SK-N-SH (cell line): ENCODE data around the gene RGS10. TPM values are rescaled to one million over a fixed set of nuclear protein-coding genes. Genes with fewer than 3 reads are reported as not detected.

Experiments
- CTCF ChIA-PET: fragments of 300-600, 350-600 bp; formaldehyde crosslinking; extraction: SDS; loops from one replicate; lab custom pipeline; 2021; lab: Yijun Ruan, JAX
- POLR2A ChIA-PET: fragments of 350-600 bp; sonication (Branson Sonifier 250); formaldehyde crosslinking; extraction: SDS; loops from one replicate; lab custom pipeline; 2020; ENCODE audit warnings: antibody characterized with exemption, inconsistent platforms; lab: Yijun Ruan, JAX
- DNase-seq: peaks from one replicate; pipeline ENCODE4 v3.0.0; 2012
- H2AFZ ChIP-seq: fragments of 200-600 bp; sonication (generic); 2 replicates; pipeline ENCODE4 v1.8.1; 2016; ENCODE audit warnings: antibody characterized with exemption, mild to moderate bottlenecking, low read depth
- H3F3A ChIP-seq: fragments of 200-600 bp; sonication (generic); replicated peaks from 2 replicates; pipeline ENCODE3; 2016; ENCODE audit warnings: antibody characterized with exemption, mild to moderate bottlenecking; ENCODE audit not compliant: insufficient read depth
- H3K27ac ChIP-seq, 2 experiments: fragments of 200-500 bp in 1 of 2; fragments of 200-600 bp in 1 of 2; sonication (Bioruptor generic) in 1 of 2; sonication (generic), shearing (Covaris generic) in 1 of 2; 2 replicates each; pipeline versions ENCODE4 v1.5.1 to v1.6.1; 2014 to 2016; ENCODE audit warnings: low read depth in 2 of 2, inconsistent platforms in 1 of 2, low read length in 1 of 2, mild to moderate bottlenecking in 1 of 2, mixed read lengths in 1 of 2
- H3K27me3 ChIP-seq: fragments of 200-600 bp; sonication (generic), shearing (Covaris generic); 2 replicates; pipeline ENCODE4 v1.6.1; 2016; ENCODE audit warnings: mixed run types; ENCODE audit not compliant: insufficient read depth
- H3K36me3 ChIP-seq, 2 experiments: fragments of 200-500 bp in 1 of 2; fragments of 200-600 bp in 1 of 2; sonication (Bioruptor generic) in 1 of 2; sonication (generic) in 1 of 2; replicated peaks in 1 of 2; 2 replicates each; pipeline versions ENCODE3 to v1.5.1; 2014 to 2016; ENCODE audit warnings: low read length in 1 of 2, mild to moderate bottlenecking in 1 of 2; ENCODE audit not compliant: insufficient read depth in 2 of 2, control insufficient read depth in 1 of 2
- H3K4me1 ChIP-seq, 2 experiments: fragments of 200-500 bp in 1 of 2; fragments of 200-600 bp in 1 of 2; sonication (Bioruptor generic) in 1 of 2; sonication (generic), shearing (Covaris generic) in 1 of 2; 2 replicates each; pipeline versions ENCODE4 v1.5.1 to v1.6.1; 2014 to 2016; ENCODE audit warnings: low read depth in 1 of 2, low read length in 1 of 2, mixed run types in 1 of 2; ENCODE audit not compliant: insufficient read depth in 2 of 2, control insufficient read depth in 1 of 2
- H3K4me2 ChIP-seq: fragments of 200-600 bp; sonication (generic), shearing (Covaris generic); 2 replicates; pipeline ENCODE4 v1.6.1; 2017; ENCODE audit warnings: mixed run types
- H3K4me3 ChIP-seq, 2 experiments: fragments of 200-500 bp in 1 of 2; fragments of 200-600 bp in 1 of 2; sonication (Bioruptor generic) in 1 of 2; sonication (generic), shearing (Covaris generic) in 1 of 2; 2 replicates each; pipeline versions ENCODE4 v1.5.1 to v1.8.1; 2014 to 2016; ENCODE audit warnings: low read depth in 2 of 2, inconsistent platforms in 1 of 2, low read length in 1 of 2, mild to moderate bottlenecking in 1 of 2, mixed read lengths in 1 of 2, moderate library complexity in 1 of 2
- H3K79me2 ChIP-seq: fragments of 200-600 bp; sonication (generic); 2 replicates; pipeline ENCODE4 v1.8.1; 2017; ENCODE audit warnings: mild to moderate bottlenecking; ENCODE audit not compliant: insufficient read depth
- H3K9ac ChIP-seq: fragments of 200-600 bp; sonication (generic); 2 replicates; pipeline ENCODE4 v1.6.1; 2017; ENCODE audit warnings: mixed run types
- H3K9me2 ChIP-seq: fragments of 200-600 bp; sonication (generic); 2 replicates; pipeline ENCODE4 v1.6.1; 2017; ENCODE audit warnings: mixed run types
- H3K9me3 ChIP-seq: fragments of 200-600 bp; sonication (generic); 2 replicates; pipeline ENCODE4 v1.6.1; 2017; ENCODE audit warnings: mixed run types, mild to moderate bottlenecking, moderate library complexity
- H4K20me1 ChIP-seq: fragments of 200-600 bp; sonication (generic); 2 replicates; pipeline ENCODE4 v1.6.1; 2017; ENCODE audit warnings: mild to moderate bottlenecking, mixed run types; ENCODE audit not compliant: insufficient read depth
- EP300 ChIP-seq, 2 experiments: IDR thresholded peaks; 2 replicates each; pipeline versions ENCODE4 v1.4.0 to v1.6.1; 2012; ENCODE audit warnings: borderline replicate concordance in 1 of 2, low read depth in 1 of 2, low read length in 1 of 2
- FOXJ3 ChIP-seq: sonication (generic); formaldehyde crosslinking; IDR thresholded peaks from 2 replicates; pipeline ENCODE4 v1.5.1; 2020; ENCODE audit warnings: mild to moderate bottlenecking, missing genetic modification reagents
- GABPA ChIP-seq: IDR thresholded peaks from 2 replicates; pipeline ENCODE4 v1.4.0; 2012; ENCODE audit warnings: low read depth, mild to moderate bottlenecking
- GATA2 ChIP-seq: sonication (generic); formaldehyde crosslinking; IDR thresholded peaks from 2 replicates; pipeline ENCODE4 v1.5.0; 2020; ENCODE audit warnings: mild to moderate bottlenecking, missing genetic modification reagents
- JUND ChIP-seq: IDR thresholded peaks from 2 replicates; pipeline ENCODE4 v1.4.0; 2012
- NFIC ChIP-seq: IDR thresholded peaks from 2 replicates; pipeline ENCODE4 v1.4.0; 2012; ENCODE audit warnings: borderline replicate concordance
- NRF1 ChIP-seq: IDR thresholded peaks from 2 replicates; pipeline ENCODE4 v1.6.1; 2012; ENCODE audit warnings: low read depth, mild to moderate bottlenecking, low read length
- POLR2AphosphoS5 ChIP-seq: IDR thresholded peaks from 2 replicates; pipeline ENCODE4 v1.6.1; 2012; ENCODE audit warnings: low read depth, low read length
- RAD21 ChIP-seq: IDR thresholded peaks from 2 replicates; pipeline ENCODE4 v1.6.1; 2012; ENCODE audit warnings: mild to moderate bottlenecking, low read length
- RCOR1 ChIP-seq: fragments of 150-350 bp; IDR thresholded peaks from 2 replicates; pipeline ENCODE4 v1.6.1; 2017; ENCODE audit warnings: antibody characterized with exemption, low read length
- RXRA ChIP-seq: IDR thresholded peaks from 2 replicates; pipeline ENCODE4 v1.4.0; 2012; ENCODE audit warnings: low read depth, mild to moderate bottlenecking, borderline replicate concordance
- SMC3 ChIP-seq: IDR thresholded peaks from 2 replicates; pipeline ENCODE4 v1.6.1; 2012; ENCODE audit warnings: low read depth, low read length, improper control_type of control experiment
- TAF1 ChIP-seq: IDR thresholded peaks from 2 replicates; pipeline ENCODE4 v1.6.1; 2012; ENCODE audit warnings: low read depth, mild to moderate bottlenecking, low read length, moderate library complexity, borderline replicate concordance
- TEAD4 ChIP-seq: IDR thresholded peaks from 2 replicates; pipeline ENCODE4 v1.4.0; 2012; ENCODE audit warnings: mild to moderate bottlenecking, borderline replicate concordance; ENCODE audit not compliant: insufficient read depth
- WGBS: methylation state at CpG from one replicate; pipeline ENCODE4 v1.1.6; 2017; ENCODE audit warnings: low lambda C conversion rate; 5-methylcytosine and 5-hydroxymethylcytosine counted together
- polyA plus RNA-seq, 3 experiments: library from polyadenylated mRNA; depleted of rRNA; stranded (reverse); fragments of >200 nt; gene quantifications; 2 replicates each; pipeline ENCODE4 v1.2.3, GENCODE V29; 2012
- TF ChIP-seq, protein P1 (sequence below): IDR thresholded peaks from 2 replicates; pipeline ENCODE4 v1.4.0; 2012; ENCODE audit warnings: low read depth, borderline replicate concordance
- TF ChIP-seq, protein P2 (sequence below): IDR thresholded peaks from 2 replicates; pipeline ENCODE4 v1.4.0; 2012; ENCODE audit warnings: low read depth, borderline replicate concordance
- TF ChIP-seq, protein P3 (sequence below): fragments of 200-600 bp; sonication (generic); IDR thresholded peaks from 2 replicates; pipeline ENCODE4 v1.6.1; 2017; ENCODE audit warnings: antibody characterized with exemption, mild to moderate bottlenecking, moderate library complexity
- TF ChIP-seq, protein P4 (sequence below): fragments of 150-350 bp; IDR thresholded peaks from 2 replicates; pipeline ENCODE4 v1.6.1; 2016; ENCODE audit warnings: mild to moderate bottlenecking, low read depth, low read length

Gene RGS10
- polyA plus RNA-seq, 1 of the 3 experiments (the other 2 are of a cell fraction), result 44.6 TPM

DNA sequence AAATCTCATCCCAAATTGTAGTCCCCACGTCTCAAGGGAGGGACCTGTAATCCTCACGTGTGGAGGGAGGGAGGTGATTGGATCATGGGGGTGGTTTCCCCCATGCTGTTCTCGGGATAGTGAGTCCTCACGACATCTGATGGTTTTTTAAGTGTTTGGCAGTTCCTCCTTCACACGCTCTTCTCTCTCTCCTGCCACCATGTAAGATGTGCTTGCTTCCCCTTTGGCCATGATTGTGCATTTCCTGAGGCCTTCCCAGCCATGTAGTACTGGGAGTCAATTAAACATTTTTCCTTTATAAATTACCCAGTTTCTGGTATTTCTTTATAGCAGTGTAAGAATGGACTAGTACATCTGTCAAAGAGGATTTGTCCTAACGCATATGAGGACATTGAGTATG is 59.5 kb downstream of the RGS10 start:
- WGBS, result 91% methylated on average over 6 of the region's 6 CpGs
- no peak overlapping the region for H3K9ac ChIP-seq
- CTCF ChIA-PET, result no interaction called here

More for the DNA sequence above, 59.5 kb downstream of the RGS10 start:
- Histone ChIP-seq H3K4me2 (no peak overlapping the region), H3K27me3 (no peaks in the 10 kb centered on the region), H3F3A (no peaks in the 10 kb centered on the region), H3K27ac (no peak overlapping the region), H3K4me3 (no peak overlapping the region), H3K9me3 (no peaks in the 10 kb centered on the region), H3K9me2 (no peaks in the 10 kb centered on the region), H2AFZ (no peak overlapping the region), H4K20me1 (no peaks in the 10 kb centered on the region), H3K36me3 (no peaks in the 10 kb centered on the region), H3K79me2 (no peaks in the 10 kb centered on the region), H3K4me1 (peaks cover 0 to 5% of the 10 kb centered on the region in 2 experiments; a peak in 1 of 4 replicates)
- no peak for DNase-seq
- POLR2A ChIA-PET, result no interaction called here
- TF ChIP-seq, protein P1, sequence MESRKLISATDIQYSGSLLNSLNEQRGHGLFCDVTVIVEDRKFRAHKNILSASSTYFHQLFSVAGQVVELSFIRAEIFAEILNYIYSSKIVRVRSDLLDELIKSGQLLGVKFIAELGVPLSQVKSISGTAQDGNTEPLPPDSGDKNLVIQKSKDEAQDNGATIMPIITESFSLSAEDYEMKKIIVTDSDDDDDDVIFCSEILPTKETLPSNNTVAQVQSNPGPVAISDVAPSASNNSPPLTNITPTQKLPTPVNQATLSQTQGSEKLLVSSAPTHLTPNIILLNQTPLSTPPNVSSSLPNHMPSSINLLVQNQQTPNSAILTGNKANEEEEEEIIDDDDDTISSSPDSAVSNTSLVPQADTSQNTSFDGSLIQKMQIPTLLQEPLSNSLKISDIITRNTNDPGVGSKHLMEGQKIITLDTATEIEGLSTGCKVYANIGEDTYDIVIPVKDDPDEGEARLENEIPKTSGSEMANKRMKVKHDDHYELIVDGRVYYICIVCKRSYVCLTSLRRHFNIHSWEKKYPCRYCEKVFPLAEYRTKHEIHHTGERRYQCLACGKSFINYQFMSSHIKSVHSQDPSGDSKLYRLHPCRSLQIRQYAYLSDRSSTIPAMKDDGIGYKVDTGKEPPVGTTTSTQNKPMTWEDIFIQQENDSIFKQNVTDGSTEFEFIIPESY, result no peak
- no peak for TF ChIP-seq GABPA
- TF ChIP-seq NFIC, result no peak
- no peak for TF ChIP-seq RXRA
- no peak for TF ChIP-seq TAF1
- TF ChIP-seq RCOR1, result no peak
- TF ChIP-seq FOXJ3, result no peak
- TF ChIP-seq, protein P2, sequence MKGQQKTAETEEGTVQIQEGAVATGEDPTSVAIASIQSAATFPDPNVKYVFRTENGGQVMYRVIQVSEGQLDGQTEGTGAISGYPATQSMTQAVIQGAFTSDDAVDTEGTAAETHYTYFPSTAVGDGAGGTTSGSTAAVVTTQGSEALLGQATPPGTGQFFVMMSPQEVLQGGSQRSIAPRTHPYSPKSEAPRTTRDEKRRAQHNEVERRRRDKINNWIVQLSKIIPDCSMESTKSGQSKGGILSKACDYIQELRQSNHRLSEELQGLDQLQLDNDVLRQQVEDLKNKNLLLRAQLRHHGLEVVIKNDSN, result no peak
- no peak for TF ChIP-seq SMC3
- TF ChIP-seq, protein P3, sequence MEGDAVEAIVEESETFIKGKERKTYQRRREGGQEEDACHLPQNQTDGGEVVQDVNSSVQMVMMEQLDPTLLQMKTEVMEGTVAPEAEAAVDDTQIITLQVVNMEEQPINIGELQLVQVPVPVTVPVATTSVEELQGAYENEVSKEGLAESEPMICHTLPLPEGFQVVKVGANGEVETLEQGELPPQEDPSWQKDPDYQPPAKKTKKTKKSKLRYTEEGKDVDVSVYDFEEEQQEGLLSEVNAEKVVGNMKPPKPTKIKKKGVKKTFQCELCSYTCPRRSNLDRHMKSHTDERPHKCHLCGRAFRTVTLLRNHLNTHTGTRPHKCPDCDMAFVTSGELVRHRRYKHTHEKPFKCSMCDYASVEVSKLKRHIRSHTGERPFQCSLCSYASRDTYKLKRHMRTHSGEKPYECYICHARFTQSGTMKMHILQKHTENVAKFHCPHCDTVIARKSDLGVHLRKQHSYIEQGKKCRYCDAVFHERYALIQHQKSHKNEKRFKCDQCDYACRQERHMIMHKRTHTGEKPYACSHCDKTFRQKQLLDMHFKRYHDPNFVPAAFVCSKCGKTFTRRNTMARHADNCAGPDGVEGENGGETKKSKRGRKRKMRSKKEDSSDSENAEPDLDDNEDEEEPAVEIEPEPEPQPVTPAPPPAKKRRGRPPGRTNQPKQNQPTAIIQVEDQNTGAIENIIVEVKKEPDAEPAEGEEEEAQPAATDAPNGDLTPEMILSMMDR, result no peak
- no peak for TF ChIP-seq EP300 (IDR thresholded peaks at IDR 0.05; ENCODE audit: borderline replicate concordance in 1 of 2, low read depth in 1 of 2, low read length in 1 of 2)
- TF ChIP-seq RAD21, result no peak
- no peak for TF ChIP-seq GATA2 (CRISPR knock-in tag)
- no peak for TF ChIP-seq JUND
- TF ChIP-seq, protein P4, sequence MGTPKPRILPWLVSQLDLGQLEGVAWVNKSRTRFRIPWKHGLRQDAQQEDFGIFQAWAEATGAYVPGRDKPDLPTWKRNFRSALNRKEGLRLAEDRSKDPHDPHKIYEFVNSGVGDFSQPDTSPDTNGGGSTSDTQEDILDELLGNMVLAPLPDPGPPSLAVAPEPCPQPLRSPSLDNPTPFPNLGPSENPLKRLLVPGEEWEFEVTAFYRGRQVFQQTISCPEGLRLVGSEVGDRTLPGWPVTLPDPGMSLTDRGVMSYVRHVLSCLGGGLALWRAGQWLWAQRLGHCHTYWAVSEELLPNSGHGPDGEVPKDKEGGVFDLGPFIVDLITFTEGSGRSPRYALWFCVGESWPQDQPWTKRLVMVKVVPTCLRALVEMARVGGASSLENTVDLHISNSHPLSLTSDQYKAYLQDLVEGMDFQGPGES, result no peak
- TF ChIP-seq TEAD4, result no peak
- no peak for TF ChIP-seq POLR2AphosphoS5
- no peak for TF ChIP-seq NRF1
